GM13976 (cell line): ENCODE data around the gene HDAC9.

Source experiments
- DNase-seq: peaks from one replicate; pipeline ENCODE4 v3.0.0; 2012; ENCODE audit warnings: low spot score
- CTCF ChIP-seq: IDR thresholded peaks from 2 replicates; pipeline ENCODE4 v1.5.1; 2012; ENCODE audit warnings: borderline replicate concordance, mild to moderate bottlenecking; ENCODE audit not compliant: insufficient read depth; ENCODE audit errors: extremely low read depth, missing control alignments, control extremely low read depth
- in situ Hi-C: fragments of 300-500 bp; cut with MboI; formaldehyde crosslinking; loops from one replicate; pipeline ENCODE4 v1.12.0; 2022; ENCODE audit warnings: low sequenced_read_pairs, mixed read lengths, inconsistent platforms; ENCODE audit not compliant: unreplicated experiment

HDAC9 gene

GRCh38 chr7:18993933-18994668, 498.6 kb downstream of the HDAC9 start:
- in situ Hi-C loops = no loop called here
- no peak for TF ChIP-seq CTCF
- no peak for DNase-seq

GRCh38 chr7:18995270-18995671, 499.7 kb downstream of the HDAC9 start:
- DNase-seq = no peak
- no peak for TF ChIP-seq CTCF
- in situ Hi-C loops = no loop called here

- no peak for TF ChIP-seq CTCF
- DNase-seq = no peak
- in situ Hi-C loops = no loop called here
Observed at GRCh38 chr7:18995811-18996426, 500.4 kb downstream of the HDAC9 start.

- DNase-seq = no peak
- no peak for TF ChIP-seq CTCF
- in situ Hi-C loops = no loop called here
Observed at GRCh38 chr7:18996583-18996982, 501.0 kb downstream of the HDAC9 start.

GRCh38 chr7:18997477-18998150, 502.1 kb downstream of the HDAC9 start:
- TF ChIP-seq CTCF = no peak
- DNase-seq = no peak
- in situ Hi-C loops = no loop called here

- in situ Hi-C loops = no loop called here
- DNase-seq = no peak
- no peak for TF ChIP-seq CTCF
Observed at GRCh38 chr7:19000410-19000809, 504.9 kb downstream of the HDAC9 start.
